KMS-11 (cell line): Measurements from ENCODE around the gene SLIT1.

Experiments used
- H2AFZ ChIP-seq: fragments of 200-600 bp; sonication (generic); 2 replicates; pipeline ENCODE4 v1.6.1; 2016; ENCODE audit warnings: antibody characterized with exemption, mixed run types, low read depth
- H3K27ac ChIP-seq: fragments of 200-600 bp; sonication (generic); 2 replicates; pipeline ENCODE4 v1.6.1; 2016; ENCODE audit warnings: mild to moderate bottlenecking, mixed run types
- H3K27me3 ChIP-seq: fragments of 200-600 bp; sonication (generic); 2 replicates; pipeline ENCODE4 v1.6.1; 2017; ENCODE audit warnings: mild to moderate bottlenecking, low read depth, mixed run types, moderate library complexity; ENCODE audit not compliant: insufficient read depth
- H3K36me3 ChIP-seq: fragments of 200-600 bp; sonication (generic); 2 replicates; pipeline ENCODE4 v1.6.1; 2017; ENCODE audit warnings: mild to moderate bottlenecking, mixed run types; ENCODE audit not compliant: insufficient read depth
- H3K4me1 ChIP-seq: fragments of 200-600 bp; sonication (generic); 2 replicates; pipeline ENCODE4 v1.6.1; 2016; ENCODE audit warnings: mild to moderate bottlenecking, low read depth, mixed run types; ENCODE audit not compliant: poor library complexity, severe bottlenecking
- H3K4me2 ChIP-seq: fragments of 200-600 bp; sonication (generic); 2 replicates; pipeline ENCODE4 v1.7.0; 2016; ENCODE audit warnings: mild to moderate bottlenecking, mixed run types
- H3K4me3 ChIP-seq: fragments of 200-600 bp; sonication (generic); IDR thresholded peaks from 2 replicates; pipeline ENCODE4 v1.6.1; 2017; ENCODE audit warnings: low read depth, low read length, mixed read lengths; ENCODE audit not compliant: insufficient read depth
- H3K79me2 ChIP-seq: fragments of 200-600 bp; sonication (generic); 2 replicates; pipeline ENCODE4 v1.6.1; 2016; ENCODE audit warnings: low read depth, mixed run types; ENCODE audit not compliant: insufficient read depth
- H3K9ac ChIP-seq: fragments of 200-600 bp; sonication (generic); 2 replicates; pipeline ENCODE4 v1.6.1; 2016; ENCODE audit warnings: mild to moderate bottlenecking, mixed run types
- H4K20me1 ChIP-seq: fragments of 200-600 bp; sonication (generic); 2 replicates; pipeline ENCODE4 v1.6.1; 2016; ENCODE audit warnings: mild to moderate bottlenecking, mixed run types; ENCODE audit not compliant: insufficient read depth
- TF ChIP-seq, protein P1 (sequence below): fragments of 200-600 bp; sonication (generic); conservative IDR thresholded peaks from 2 replicates; pipeline ENCODE4 v1.6.1; 2017; ENCODE audit warnings: low read depth, mild to moderate bottlenecking, antibody characterized with exemption, low read length, moderate library complexity, mixed read lengths

The SLIT1 gene

DNA sequence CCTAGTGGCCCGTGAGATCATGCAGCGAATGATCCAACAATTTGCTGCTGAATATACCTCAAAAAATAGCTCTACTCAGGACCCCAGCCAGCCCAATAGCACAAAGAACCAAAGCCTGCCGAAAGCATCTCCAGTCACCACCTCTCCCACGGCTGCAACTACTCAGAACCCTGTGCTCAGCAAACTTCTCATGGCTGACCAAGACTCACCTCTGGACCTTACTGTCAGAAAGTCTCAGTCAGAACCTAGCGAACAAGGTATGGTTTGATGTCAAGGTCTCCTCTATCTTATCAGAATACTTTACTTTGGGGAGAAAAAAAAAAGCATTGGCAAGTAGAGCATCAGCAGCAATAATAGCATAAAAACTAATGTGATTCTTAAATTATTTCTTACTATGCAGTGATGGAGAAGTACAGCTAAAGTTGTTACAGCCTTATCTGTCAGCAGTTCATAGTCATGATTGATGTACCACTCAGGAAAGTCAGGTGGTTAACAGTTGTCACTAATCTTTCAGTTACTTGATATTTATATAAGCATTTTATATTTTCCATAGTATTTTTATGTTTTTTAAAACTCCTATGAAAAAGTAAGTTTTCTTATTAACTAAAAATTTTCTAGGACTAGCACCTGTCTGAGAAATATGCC lies 236.6 kb downstream of the SLIT1 start:
- no peaks in the 10 kb centered on the region for H4K20me1 ChIP-seq
- H3K27me3 ChIP-seq: no peaks in the 10 kb centered on the region
- no peak overlapping the region for H3K9ac ChIP-seq
- H3K79me2 ChIP-seq: no peaks in the 10 kb centered on the region
- H3K36me3 ChIP-seq: no peaks in the 10 kb centered on the region
- no peak overlapping the region for H3K4me2 ChIP-seq
- H3K4me1 ChIP-seq: peaks cover 5% of the 10 kb centered on the region
- TF ChIP-seq, protein P1, sequence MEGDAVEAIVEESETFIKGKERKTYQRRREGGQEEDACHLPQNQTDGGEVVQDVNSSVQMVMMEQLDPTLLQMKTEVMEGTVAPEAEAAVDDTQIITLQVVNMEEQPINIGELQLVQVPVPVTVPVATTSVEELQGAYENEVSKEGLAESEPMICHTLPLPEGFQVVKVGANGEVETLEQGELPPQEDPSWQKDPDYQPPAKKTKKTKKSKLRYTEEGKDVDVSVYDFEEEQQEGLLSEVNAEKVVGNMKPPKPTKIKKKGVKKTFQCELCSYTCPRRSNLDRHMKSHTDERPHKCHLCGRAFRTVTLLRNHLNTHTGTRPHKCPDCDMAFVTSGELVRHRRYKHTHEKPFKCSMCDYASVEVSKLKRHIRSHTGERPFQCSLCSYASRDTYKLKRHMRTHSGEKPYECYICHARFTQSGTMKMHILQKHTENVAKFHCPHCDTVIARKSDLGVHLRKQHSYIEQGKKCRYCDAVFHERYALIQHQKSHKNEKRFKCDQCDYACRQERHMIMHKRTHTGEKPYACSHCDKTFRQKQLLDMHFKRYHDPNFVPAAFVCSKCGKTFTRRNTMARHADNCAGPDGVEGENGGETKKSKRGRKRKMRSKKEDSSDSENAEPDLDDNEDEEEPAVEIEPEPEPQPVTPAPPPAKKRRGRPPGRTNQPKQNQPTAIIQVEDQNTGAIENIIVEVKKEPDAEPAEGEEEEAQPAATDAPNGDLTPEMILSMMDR: no peak
- no peak overlapping the region for H3K27ac ChIP-seq
- no peak overlapping the region for H3K4me3 ChIP-seq
- no peak overlapping the region for H2AFZ ChIP-seq
